ENCODE results near the gene UNC45B. TPM values are rescaled to one million over a fixed set of nuclear protein-coding genes. Genes with fewer than 3 reads are reported as not detected.

UNC45B gene
- total and polyA plus RNA-seq, 2 of the 13 experiments (the other 11 are each of a cell fraction or from before 2014, with no cell fraction given), result 0.01 TPM; not detected in 1

- TF ChIP-seq ZFP91 (CRISPR knock-in tag; IDR thresholded peaks at IDR 0.05; ENCODE audit: borderline replicate concordance) (peak; percentile 91), AKAP8 (CRISPR knock-in tag; IDR thresholded peaks at IDR 0.05) (no peak), ZNF234 (CRISPR knock-in tag; conservative IDR thresholded peaks at IDR 0.05) (peak; percentile 55; the same call in 1 of the 2 replicates), MIER3 (CRISPR knock-in tag; IDR thresholded peaks at IDR 0.05; ENCODE audit: borderline replicate concordance) (0 out of 2 replicates have a peak, but pooled peaks have one; percentile 58), KAT2B (IDR thresholded peaks at IDR 0.05; ENCODE audit: borderline replicate concordance, low read depth, low read length) (no peak), MTF1 (CRISPR knock-in tag; IDR thresholded peaks at IDR 0.05) (peak; percentile 86), ZNF678 (CRISPR knock-in tag; IDR thresholded peaks at IDR 0.05) (0 out of 2 replicates have a peak, but pooled peaks have one; percentile 49), ZBTB38 (CRISPR knock-in tag; IDR thresholded peaks at IDR 0.05) (peak; percentile 59; the same call in 1 of the 2 replicates), KLF11 (CRISPR knock-in tag; IDR thresholded peaks at IDR 0.05) (no peak), HOXD1 (CRISPR knock-in tag; IDR thresholded peaks at IDR 0.05) (peak; percentile 34; the same call in 1 of the 2 replicates), SATB2 (CRISPR knock-in tag; IDR thresholded peaks at IDR 0.05) (no peak), ZNF776 (CRISPR knock-in tag; IDR thresholded peaks at IDR 0.05) (peak; percentile 77), GZF1 (CRISPR knock-in tag; IDR thresholded peaks at IDR 0.05) (0 out of 2 replicates have a peak, but pooled peaks have one; percentile 45), ASH2L (IDR thresholded peaks at IDR 0.05; ENCODE audit: insufficient read length, low read depth, low read length) (peak; percentile 82), HNRNPH1 (optimal IDR thresholded peaks at IDR 0.05; ENCODE audit: low read depth, low read length) (no peak), ZBTB20 (CRISPR knock-in tag; IDR thresholded peaks at IDR 0.05; ENCODE audit: borderline replicate concordance, low read depth) (peak; percentile 72; the same call in 1 of the 2 replicates), POGZ (CRISPR knock-in tag; IDR thresholded peaks at IDR 0.05) (peak; percentile 98), ZNF253 (CRISPR knock-in tag; IDR thresholded peaks at IDR 0.05; ENCODE audit: borderline replicate concordance) (peak; percentile 65; the same call in 1 of the 2 replicates), ZNF350 (CRISPR knock-in tag; IDR thresholded peaks at IDR 0.05; ENCODE audit: borderline replicate concordance, low read depth) (peak; percentile 87), ZNF652 (CRISPR knock-in tag; IDR thresholded peaks at IDR 0.05; ENCODE audit: borderline replicate concordance, low read depth) (no peak), ZNF766 (CRISPR knock-in tag; IDR thresholded peaks at IDR 0.05; ENCODE audit: borderline replicate concordance) (peak; percentile 47; the same call in 1 of the 2 replicates), ZNF607 (CRISPR knock-in tag; IDR thresholded peaks at IDR 0.05; ENCODE audit: borderline replicate concordance) (peak; percentile 91), HCFC1 (IDR thresholded peaks at IDR 0.05; ENCODE audit: low read depth, low read length) (peak; percentile 27; the same call in 1 of the 2 replicates)
- TF ChIP-seq, protein P1, sequence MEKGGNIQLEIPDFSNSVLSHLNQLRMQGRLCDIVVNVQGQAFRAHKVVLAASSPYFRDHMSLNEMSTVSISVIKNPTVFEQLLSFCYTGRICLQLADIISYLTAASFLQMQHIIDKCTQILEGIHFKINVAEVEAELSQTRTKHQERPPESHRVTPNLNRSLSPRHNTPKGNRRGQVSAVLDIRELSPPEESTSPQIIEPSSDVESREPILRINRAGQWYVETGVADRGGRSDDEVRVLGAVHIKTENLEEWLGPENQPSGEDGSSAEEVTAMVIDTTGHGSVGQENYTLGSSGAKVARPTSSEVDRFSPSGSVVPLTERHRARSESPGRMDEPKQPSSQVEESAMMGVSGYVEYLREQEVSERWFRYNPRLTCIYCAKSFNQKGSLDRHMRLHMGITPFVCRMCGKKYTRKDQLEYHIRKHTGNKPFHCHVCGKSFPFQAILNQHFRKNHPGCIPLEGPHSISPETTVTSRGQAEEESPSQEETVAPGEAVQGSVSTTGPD (CRISPR knock-in tag; IDR thresholded peaks at IDR 0.05), result no peak
- TF ChIP-seq, protein P2, sequence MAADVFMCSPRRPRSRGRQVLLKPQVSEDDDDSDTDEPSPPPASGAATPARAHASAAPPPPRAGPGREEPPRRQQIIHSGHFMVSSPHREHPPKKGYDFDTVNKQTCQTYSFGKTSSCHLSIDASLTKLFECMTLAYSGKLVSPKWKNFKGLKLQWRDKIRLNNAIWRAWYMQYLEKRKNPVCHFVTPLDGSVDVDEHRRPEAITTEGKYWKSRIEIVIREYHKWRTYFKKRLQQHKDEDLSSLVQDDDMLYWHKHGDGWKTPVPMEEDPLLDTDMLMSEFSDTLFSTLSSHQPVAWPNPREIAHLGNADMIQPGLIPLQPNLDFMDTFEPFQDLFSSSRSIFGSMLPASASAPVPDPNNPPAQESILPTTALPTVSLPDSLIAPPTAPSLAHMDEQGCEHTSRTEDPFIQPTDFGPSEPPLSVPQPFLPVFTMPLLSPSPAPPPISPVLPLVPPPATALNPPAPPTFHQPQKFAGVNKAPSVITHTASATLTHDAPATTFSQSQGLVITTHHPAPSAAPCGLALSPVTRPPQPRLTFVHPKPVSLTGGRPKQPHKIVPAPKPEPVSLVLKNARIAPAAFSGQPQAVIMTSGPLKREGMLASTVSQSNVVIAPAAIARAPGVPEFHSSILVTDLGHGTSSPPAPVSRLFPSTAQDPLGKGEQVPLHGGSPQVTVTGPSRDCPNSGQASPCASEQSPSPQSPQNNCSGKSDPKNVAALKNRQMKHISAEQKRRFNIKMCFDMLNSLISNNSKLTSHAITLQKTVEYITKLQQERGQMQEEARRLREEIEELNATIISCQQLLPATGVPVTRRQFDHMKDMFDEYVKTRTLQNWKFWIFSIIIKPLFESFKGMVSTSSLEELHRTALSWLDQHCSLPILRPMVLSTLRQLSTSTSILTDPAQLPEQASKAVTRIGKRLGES (CRISPR knock-in tag; IDR thresholded peaks at IDR 0.05; ENCODE audit: borderline replicate concordance), result no peak
Measured at GRCh38 chr17:35141681-35142466, 5.7 kb upstream of the UNC45B start, which contains the start of gene NLE1 (continued).
